GM19452 (cell line): ENCODE measurements around the gene TAF4B.
A peak's percentile ranks its signal among the peaks of the same experiment; 100 is the strongest.
"Not testable (repeated sequence)": the region's sequence is repeated elsewhere in the genome, so short reads cannot be mapped to it uniquely, and the experiment has no call there.

Source experiments
- ATAC-seq: cut with Tn5 transposase; IDR thresholded peaks from one replicate; pipeline ENCODE4 v1.9.1; 2021; ENCODE audit not compliant: unreplicated experiment

The TAF4B gene

DNA sequence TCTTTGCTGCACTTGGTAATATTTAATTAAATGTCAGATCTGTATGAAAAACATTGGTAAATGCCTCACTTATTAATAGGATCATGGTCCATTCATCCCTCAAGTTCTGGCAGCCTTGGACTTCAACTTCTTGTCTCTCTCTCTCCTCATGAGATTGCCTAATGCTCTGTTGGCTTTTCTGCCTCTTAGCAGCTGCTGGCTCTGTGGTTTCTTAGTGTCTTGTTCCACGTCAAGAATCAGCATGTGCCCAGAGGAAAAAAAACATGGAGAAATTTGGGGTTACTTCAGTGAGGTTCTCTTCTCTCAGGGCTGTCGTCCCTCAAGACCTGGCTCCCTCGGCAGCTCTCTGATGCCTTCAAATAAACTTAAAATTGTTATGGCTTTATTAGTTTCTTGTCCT, 75.4 kb downstream of the TAF4B start:
- ATAC-seq: no peak

DNA sequence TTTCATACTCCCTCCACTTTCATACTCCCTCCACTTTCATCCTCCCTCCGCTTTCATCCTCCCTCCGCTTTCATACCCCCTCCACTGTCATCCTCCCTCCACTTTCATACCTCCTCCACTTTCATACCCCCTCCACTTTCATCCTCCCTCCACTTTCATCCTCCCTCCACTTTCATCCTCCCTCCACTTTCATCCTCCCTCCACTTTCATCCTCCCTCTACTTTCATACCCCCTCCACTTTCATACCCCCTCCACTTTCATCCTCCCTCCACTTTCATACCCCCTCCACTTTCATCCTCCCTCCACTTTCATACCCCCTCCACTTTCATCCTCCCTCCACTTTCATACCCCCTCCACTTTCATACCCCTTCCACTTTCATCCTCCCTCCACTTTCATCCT, 77.0 kb downstream of the TAF4B start:
- not testable (repeated sequence) for ATAC-seq

GRCh38 chr18:26304511-26304910, 78.3 kb downstream of the TAF4B start:
- ATAC-seq: no peak

DNA sequence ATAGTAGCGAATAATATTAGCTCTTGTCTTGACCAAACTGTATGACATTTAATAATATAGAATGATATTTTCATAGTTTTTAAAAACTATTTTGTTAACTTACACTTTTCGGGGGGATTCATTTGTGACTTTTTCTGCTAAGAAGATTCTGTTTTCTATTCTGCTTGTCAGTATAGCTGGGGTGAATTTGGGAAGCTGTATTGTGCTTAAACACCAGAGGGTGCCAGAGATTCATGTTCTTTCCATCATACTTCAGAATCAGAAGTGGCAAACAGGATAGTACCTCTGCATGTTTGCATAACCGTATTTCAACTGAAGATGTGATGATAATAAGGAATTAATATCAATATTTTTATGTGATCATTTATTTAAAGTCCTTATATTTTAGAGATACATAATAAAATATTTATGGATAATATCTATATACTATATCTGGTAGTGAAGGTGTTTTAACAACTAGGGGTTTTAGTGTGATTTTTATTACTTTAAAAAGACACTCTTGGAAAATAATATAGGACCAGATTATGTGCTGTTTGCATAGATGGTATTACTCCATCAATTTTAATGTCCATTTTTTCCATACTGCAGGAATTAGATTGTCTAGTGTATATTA, 81.0 kb downstream of the TAF4B start:
- ATAC-seq: peak; percentile 67

DNA sequence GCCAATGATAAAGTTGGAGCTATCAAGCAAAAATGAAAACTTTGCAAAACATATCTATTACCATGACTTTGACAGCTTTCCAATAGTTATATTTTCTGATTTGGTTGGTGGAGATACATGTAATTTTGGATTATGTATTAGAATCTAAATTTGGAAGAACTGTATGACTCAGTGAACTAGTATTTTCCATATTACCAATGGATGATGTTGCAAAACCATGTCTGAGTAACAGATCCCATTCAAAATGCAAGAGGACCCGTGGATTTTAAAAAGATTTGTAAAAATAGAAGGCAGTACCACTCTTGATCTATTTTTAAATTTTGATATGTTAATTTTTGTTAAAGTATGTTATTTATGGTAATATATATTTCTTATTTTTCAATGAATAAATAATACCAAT, 83.0 kb downstream of the TAF4B start:
- no peak for ATAC-seq

GRCh38 chr18:26312199-26312598, 86.0 kb downstream of the TAF4B start:
- no peak for ATAC-seq

- ATAC-seq: no peak
These were observed 91.2 kb downstream of the TAF4B start for GRCh38 chr18:26317398-26317797.

DNA sequence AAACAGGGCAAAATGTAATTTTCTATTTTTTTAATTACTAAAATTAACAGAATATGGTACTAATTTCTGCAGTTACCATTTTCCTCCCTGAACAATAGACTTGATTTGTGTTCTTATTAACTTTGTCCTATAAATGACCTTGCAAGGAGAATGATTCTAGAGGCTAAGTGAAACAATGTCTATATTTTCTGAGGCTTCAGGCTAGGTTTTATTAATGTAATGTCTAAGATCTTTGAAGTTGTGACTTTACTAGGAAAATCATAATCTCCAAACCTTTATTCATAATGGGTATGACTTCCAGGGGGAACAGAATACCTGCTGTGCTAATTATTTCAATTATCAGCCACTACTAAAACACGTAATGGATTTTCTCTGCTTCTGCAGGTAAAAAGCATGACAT, 94.4 kb downstream of the TAF4B start:
- no peak for ATAC-seq

- ATAC-seq: no peak
These were observed 96.8 kb downstream of the TAF4B start for GRCh38 chr18:26322890-26323653.

GRCh38 chr18:26325771-26326170, 99.5 kb downstream of the TAF4B start:
- ATAC-seq: no peak

DNA sequence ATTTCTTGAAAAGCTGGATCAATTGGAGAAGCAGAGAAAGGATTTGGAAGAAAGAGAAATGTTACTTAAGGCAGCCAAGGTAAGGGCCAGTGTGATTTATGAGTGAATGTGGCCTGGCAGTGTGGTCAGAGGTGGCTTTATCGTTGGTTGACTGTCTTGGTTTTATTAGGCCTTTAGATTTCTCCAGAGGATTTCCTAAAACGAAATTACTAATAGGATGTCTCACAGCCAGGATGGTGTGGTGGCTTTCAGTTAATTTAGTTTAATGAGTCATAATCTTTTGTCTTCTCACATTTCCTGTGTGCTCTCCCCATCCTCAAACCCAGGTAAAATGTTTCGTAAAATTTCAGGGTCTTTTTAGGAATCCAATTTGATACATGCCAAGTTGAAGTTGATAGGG, 100.8 kb downstream of the TAF4B start:
- ATAC-seq: no peak

DNA sequence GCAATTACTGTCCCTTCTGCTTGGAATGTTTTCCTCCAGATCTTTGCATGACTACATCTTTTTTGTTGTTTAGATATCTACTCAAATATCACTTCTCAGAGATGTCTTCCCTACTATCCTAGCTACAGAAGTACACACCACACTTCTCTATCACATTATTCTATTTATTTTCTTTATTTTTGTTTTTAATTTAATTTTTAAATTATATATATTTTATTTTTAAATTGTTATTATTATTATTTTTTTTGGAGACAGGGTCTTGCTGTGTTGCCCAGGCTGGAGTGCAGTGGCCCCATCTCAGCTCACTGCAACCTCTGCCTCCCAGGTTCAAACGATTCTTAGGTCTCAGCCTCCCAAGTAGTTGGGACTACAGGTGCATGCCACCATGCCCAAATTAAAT, 106.7 kb downstream of the TAF4B start:
- no peak for ATAC-seq

GRCh38 chr18:26335156-26335555, 108.9 kb downstream of the TAF4B start:
- ATAC-seq: no peak

- ATAC-seq: no peak
These were observed 109.6 kb downstream of the TAF4B start for GRCh38 chr18:26335571-26336487.

DNA sequence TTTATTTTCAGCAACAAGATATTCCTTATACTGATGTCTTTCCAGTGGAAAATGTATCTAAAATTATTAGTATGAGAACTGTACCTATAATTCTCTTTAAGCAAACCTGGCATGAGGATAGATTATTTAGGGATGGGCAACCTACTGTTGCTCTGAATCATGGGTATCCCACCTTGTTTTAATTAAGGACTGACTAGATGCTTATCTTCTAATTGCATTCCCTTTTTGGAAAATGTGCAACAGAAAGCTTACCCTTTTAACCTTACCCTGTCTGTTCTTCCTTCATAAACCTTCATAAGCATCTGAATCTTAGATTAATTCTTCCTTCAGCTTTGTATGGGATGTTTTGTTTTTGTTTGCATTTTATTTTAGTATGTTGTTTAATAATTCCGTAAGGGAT, 110.3 kb downstream of the TAF4B start:
- ATAC-seq: no peak

DNA sequence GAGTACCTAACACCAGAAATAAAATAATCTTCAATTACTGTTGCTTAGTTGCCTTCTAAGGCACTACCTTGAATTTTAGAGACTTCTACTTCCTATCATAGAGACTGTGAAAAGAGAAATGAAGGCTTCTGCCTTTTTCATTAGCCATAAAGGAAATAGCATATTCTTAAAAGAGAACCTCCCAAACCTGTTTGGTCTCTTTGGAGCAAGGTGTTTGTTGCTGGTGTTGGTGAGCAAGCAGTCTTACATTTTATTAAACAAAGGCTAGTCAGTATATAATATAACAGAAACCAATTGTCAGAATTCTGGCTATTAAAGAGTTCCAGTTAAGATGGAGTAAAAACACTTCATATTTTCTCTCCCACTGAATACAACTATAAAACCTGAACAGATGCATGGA, 116.4 kb downstream of the TAF4B start:
- ATAC-seq: no peak

DNA sequence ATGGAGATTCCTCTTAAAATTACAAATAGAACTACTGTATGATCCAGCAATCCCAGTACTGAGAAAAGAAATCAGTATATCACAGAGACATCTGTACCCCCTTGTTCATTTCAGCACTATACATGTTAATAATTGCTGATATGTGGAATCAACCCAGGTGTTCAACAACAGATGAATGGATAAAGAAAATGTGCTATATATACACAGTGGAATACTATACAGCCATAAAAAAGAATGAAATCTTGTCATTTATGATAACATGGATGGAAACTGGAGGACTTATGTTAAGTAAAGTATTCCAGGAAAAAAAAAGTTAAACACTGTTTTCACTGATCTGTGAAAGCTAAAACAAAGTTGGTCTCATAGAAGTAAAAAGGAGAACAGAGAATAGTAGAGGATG, 124.7 kb downstream of the TAF4B start:
- no peak for ATAC-seq

- peak; percentile 68 for ATAC-seq
These were observed 130.0 kb downstream of the TAF4B start for GRCh38 chr18:26356045-26356785.

GRCh38 chr18:26357960-26358359, 131.7 kb downstream of the TAF4B start:
- ATAC-seq: no peak

- ATAC-seq: no peak
These were observed 135.8 kb downstream of the TAF4B start for GRCh38 chr18:26362021-26362420.

DNA sequence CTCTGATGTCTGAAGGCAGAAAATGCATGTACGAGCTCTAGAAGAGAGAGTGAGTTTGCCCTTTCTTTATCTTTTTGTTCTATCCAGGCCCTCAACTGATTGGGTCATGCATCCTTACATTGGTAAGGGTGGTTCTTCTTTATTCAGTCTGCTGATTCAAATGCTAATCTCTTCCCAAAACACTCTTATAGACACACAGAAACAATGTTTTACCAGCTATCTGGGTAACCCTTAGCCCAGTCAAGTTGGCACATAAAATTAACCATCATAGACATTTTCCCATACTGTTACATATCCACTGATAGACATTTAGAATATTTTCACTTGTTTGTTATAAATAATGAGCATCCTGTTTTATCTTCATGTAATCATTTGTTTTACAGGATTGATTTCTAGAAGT, 141.2 kb downstream of the TAF4B start:
- no peak for ATAC-seq
